ENCODE measurements around the gene DIP2C.

DNA sequence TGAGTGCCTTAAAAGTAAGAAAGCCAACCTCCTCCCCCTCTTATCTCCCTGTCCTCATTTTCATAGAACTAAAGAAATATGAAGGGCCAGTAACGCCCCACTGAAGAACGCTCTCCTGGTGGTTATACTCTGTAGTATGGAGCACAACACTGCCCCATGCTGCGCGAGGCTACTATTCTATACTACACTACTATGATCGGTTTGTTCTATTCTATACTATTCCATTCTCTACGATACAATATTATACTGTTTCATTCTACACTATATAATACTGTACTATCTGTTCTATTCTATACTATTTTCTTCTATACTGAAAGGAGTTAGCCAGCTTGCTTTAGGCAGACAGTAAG is 34.8 kb downstream of the DIP2C start:
- TF ChIP-seq, protein P1, sequence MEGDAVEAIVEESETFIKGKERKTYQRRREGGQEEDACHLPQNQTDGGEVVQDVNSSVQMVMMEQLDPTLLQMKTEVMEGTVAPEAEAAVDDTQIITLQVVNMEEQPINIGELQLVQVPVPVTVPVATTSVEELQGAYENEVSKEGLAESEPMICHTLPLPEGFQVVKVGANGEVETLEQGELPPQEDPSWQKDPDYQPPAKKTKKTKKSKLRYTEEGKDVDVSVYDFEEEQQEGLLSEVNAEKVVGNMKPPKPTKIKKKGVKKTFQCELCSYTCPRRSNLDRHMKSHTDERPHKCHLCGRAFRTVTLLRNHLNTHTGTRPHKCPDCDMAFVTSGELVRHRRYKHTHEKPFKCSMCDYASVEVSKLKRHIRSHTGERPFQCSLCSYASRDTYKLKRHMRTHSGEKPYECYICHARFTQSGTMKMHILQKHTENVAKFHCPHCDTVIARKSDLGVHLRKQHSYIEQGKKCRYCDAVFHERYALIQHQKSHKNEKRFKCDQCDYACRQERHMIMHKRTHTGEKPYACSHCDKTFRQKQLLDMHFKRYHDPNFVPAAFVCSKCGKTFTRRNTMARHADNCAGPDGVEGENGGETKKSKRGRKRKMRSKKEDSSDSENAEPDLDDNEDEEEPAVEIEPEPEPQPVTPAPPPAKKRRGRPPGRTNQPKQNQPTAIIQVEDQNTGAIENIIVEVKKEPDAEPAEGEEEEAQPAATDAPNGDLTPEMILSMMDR (IDR thresholded peaks at IDR 0.05), result no peak
- no peak for TF ChIP-seq POLR2A (IDR thresholded peaks at IDR 0.05)
